DLD1 (cell line): ENCODE data around the gene ERC1.

Source experiments
- in situ Hi-C: cut with HindIII; loops from 2 replicates; pipeline ENCODE4 v1.10.0; 2017; ENCODE audit warnings: low sequenced_read_pairs

ERC1 gene

DNA sequence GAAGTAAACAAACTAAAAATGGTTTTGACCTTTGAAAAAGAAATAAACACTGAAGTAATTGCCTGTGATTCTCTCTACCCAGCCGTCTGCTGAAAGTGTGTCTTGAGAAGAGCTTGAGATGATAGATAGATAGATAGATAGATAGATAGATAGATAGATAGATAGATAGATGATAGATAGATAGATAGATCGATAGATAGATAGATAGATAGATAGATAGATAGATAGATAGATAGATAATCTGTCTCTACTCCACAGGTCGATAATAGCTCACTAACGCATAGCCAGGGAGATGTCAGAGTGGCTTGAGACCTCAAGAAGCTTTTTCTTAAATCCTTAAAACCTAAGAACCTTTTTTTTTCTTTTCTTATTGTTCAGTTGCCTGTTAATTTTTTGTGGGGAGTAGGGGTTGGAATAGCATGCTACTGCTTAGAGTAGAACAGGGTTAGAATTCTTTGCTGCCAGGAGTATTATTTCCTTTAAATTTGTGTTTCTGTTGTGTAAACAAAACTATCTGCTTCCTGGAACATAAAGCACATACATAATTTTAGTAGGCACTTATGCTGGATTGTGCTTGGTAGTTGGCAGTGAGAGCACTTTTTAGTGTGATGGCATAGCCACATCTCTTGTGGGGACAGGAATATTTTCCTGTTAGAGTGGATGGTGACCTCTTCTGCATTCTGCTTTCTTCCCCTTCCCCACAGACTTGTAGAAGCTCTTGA, 433.8 kb downstream of the ERC1 start:
- in situ Hi-C loops = no loop called here

- in situ Hi-C loops = no loop called here
Measured at GRCh38 chr12:1425396-1425729, 434.3 kb downstream of the ERC1 start.

DNA sequence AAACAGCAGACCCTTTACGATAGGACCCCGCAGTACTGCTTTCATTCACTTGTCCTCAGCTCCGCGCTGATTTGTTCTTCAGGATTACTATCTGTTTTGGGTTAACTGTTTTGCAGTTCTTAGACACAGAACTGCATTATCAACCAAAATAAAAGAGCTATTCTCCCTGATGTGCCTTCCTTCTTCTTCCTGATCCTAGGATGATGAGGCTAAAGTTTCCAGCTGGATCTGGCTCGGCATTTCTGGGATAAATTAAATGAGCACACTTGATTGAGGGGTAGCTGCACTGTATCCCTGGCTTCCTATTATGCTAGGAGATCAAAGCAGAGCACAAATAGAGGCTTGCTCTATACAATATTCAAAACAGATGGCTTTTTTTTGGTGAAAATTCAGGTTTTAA, 437.6 kb downstream of the ERC1 start:
- in situ Hi-C loops = no loop called here

DNA sequence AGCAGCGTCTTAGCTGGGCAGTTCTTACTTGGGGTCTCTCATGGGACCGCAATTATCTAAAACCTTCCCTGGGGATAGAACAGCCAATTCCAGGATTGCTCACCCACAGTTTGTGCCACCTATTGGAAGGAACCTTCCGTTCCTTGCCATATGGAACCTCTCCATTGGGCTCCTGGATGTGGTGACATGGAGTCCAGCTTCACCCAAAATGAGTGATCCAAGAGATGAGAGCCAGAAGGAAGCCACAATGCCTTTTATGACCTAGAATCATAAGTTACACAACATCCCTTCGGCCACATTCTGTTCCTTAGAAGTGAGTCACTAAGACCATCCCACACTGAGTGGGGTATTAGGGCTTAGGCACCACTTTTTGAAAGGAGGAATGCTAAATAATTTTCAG, 439.0 kb downstream of the ERC1 start:
- in situ Hi-C loops = no loop called here

- in situ Hi-C loops = no loop called here
Measured at GRCh38 chr12:1434296-1434955, 443.4 kb downstream of the ERC1 start.

GRCh38 chr12:1435044-1435443, 444.0 kb downstream of the ERC1 start:
- in situ Hi-C loops = no loop called here

GRCh38 chr12:1435456-1435855, 444.4 kb downstream of the ERC1 start:
- in situ Hi-C loops = no loop called here

DNA sequence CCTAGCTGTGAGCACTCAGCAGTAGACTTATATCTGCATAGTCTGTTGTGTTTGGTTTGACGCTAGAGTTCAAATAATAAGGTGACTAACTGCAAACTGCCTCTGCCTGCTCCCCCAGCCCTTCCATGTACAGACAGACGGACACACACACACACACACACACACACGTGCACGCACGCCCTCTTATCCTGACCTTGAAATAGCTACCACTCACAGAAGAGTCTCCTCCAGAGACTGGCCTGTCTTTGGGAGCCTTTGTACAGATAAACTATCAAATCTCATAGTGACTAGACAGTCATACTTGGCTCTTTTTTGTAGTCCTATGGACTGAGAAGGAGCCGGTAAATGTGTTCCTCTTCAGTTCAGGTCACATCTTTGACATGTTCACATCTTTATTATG, 445.0 kb downstream of the ERC1 start:
- in situ Hi-C loops = no loop called here

DNA sequence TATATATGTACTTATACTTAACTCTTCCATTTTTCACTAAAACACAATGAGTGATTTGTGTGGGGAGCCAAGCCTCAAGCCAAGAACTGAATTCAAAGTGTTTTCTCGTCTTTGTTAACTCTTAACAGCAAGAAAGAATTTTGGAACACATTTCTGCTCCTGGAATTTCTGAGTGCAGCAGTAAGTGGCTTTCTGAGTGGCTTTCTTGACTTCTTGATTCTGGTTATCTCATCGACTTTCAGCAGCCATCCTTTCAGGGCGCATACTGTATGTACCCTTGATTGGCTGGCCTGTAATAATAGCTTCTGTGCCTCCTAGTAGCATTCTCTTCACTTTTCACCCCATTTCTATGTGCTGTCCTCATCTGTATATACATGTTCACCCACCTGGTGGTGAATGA, 446.0 kb downstream of the ERC1 start:
- in situ Hi-C loops = no loop called here

DNA sequence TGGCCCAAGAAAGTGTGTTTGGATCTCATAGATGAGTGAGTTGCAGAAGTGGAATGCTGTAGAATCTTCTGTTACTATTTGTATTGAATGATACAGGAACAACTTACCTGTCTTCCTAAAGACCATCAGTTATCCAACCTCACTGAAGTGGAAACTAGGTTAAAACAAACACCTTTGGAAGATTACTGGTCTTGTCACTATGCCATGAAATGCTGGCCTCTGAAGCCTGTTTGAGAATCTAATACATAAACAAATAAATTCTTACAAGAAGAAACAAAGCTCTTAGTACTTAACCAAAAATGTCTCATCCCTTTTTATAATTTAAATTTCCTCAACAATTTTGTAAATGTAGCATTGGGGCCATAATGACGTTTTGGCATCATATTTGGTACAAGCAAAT, 448.2 kb downstream of the ERC1 start:
- in situ Hi-C loops = no loop called here

DNA sequence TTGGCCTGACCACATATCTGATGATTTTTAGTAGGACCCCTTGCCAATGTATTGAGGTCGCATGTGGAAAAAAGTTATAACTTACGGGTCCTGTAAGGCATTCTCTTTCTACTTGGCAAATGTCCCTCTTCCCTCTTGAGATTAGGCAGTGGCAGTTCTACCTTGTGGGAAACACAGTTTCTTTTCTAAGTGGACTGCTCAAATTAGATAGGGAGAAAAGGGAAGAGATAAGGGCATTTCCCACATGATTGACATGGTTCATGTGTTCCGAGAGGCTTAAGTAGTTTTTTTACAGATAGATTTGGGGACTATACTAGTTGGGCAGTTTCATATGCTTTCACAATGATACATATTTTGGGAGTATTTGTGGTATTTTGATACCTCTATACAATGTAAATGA, 448.7 kb downstream of the ERC1 start:
- in situ Hi-C loops = no loop called here

DNA sequence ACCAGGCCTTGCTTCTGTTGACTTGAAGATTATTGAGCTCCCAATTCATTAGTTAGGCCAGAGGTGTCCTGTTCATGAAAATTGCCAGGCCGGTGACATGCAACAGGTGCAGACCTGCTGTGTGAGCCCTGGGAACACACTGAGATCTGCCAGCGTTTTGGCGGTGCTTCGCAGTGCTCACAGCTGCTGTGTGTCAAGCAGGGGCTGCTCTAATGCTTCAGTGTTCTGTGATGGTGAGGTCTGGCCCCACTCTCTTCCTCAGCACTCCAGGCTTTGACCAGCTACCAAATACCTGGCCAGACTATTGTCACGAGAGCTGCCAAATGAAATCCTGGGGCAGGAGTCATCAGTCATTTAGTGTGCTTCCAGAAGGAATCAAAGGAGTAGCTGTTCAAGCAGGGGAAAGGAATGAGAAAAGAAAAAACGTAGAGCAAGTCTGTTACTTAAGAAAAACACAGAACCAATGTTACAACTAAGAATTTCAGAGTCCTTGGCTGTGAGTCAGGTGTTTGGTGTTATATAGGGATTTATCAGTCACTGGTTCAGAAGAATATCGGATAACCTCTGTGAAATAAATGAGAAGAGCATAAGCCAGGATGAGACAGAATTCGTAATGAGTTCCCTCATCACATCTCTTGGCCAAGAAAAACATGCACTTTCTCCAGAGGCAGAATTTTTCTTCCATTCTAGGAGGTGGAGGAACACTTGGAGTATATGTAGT, 452.6 kb downstream of the ERC1 start:
- in situ Hi-C loops = no loop called here

GRCh38 chr12:1444142-1444516, 453.1 kb downstream of the ERC1 start:
- in situ Hi-C loops = no loop called here

- in situ Hi-C loops = no loop called here
Measured at GRCh38 chr12:1445807-1446206, 454.8 kb downstream of the ERC1 start.

GRCh38 chr12:1448336-1448735, 457.3 kb downstream of the ERC1 start:
- in situ Hi-C loops = no loop called here

DNA sequence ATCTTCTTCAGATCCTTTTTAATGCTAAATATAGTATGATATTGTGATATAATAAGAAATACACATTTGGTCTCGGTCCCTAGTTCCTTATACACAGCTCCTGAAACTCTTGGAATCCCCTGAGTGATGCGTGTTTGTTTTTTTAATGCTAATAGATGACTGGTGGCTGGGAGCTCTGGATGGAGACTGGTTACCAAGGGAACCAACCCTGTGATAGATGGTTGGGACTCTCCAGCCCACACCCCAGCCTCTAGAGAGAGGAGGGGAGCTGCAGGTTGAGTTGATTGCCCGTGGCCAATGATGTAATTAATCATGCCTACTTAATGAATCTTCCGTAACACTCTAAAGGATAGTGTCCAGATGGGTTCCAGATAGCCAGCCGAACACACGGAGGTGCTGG, 462.8 kb downstream of the ERC1 start:
- in situ Hi-C loops = no loop called here

- in situ Hi-C loops = no loop called here
Measured at GRCh38 chr12:1456885-1457284, 465.9 kb downstream of the ERC1 start.

GRCh38 chr12:1457901-1458300, 466.9 kb downstream of the ERC1 start:
- in situ Hi-C loops = no loop called here

GRCh38 chr12:1459339-1459738, 468.3 kb downstream of the ERC1 start:
- in situ Hi-C loops = no loop called here

GRCh38 chr12:1463073-1463905, 472.3 kb downstream of the ERC1 start:
- in situ Hi-C loops = no loop called here

- in situ Hi-C loops = no loop called here
Measured at GRCh38 chr12:1464925-1465324, 473.9 kb downstream of the ERC1 start.
